NCI-H748 (cell line): ENCODE data around the gene UBE2G1.
"Not testable (repeated sequence)": the region's sequence is repeated elsewhere in the genome, so short reads cannot be mapped to it uniquely, and the experiment has no call there.

Experiments
- DNase-seq: peaks from one replicate; lab custom pipeline; 2025; ENCODE audit not compliant: unreplicated experiment; lab: John Stamatoyannopoulos, UW

The UBE2G1 gene

GRCh38 chr17:4366327-4367063 is at the start of gene UBE2G1:
Gene UBE2G1, minus strand, starts transcription at chr17:4366675. Its CDS starts 359 bp downstream, at chr17:4366316.
- DNase-seq: peak; percentile 99

- peak; percentile 90 for DNase-seq
These were observed 46.7 kb upstream of the UBE2G1 start for GRCh38 chr17:4412933-4413831.

GRCh38 chr17:4411201-4411600 is 44.7 kb upstream of the UBE2G1 start:
- DNase-seq: no peak

- DNase-seq: no peak
These were observed 43.2 kb upstream of the UBE2G1 start for GRCh38 chr17:4409659-4410058.

GRCh38 chr17:4407851-4408250 is 41.4 kb upstream of the UBE2G1 start:
- DNase-seq: no peak

- DNase-seq: no peak
These were observed 40.7 kb upstream of the UBE2G1 start for GRCh38 chr17:4407216-4407615.

GRCh38 chr17:4406386-4406785 is 39.9 kb upstream of the UBE2G1 start:
- DNase-seq: no peak

GRCh38 chr17:4405699-4406098 is 39.2 kb upstream of the UBE2G1 start:
- DNase-seq: no peak

- no peak for DNase-seq
These were observed 38.7 kb upstream of the UBE2G1 start for GRCh38 chr17:4405038-4405669.

GRCh38 chr17:4397840-4398239 is 31.4 kb upstream of the UBE2G1 start:
- no peak for DNase-seq

- no peak for DNase-seq
These were observed 28.6 kb upstream of the UBE2G1 start for GRCh38 chr17:4395111-4395478.

- no peak for DNase-seq
These were observed 28.0 kb upstream of the UBE2G1 start for GRCh38 chr17:4394208-4395110.

- no peak for DNase-seq
These were observed 27.3 kb upstream of the UBE2G1 start for GRCh38 chr17:4393806-4394205.

GRCh38 chr17:4389079-4389478 is 22.6 kb upstream of the UBE2G1 start:
- DNase-seq: no peak

GRCh38 chr17:4387137-4387536 is 20.7 kb upstream of the UBE2G1 start:
- DNase-seq: no peak

- no peak for DNase-seq
These were observed 19.9 kb upstream of the UBE2G1 start for GRCh38 chr17:4386406-4386805.

- no peak for DNase-seq
These were observed 15.5 kb upstream of the UBE2G1 start for GRCh38 chr17:4381690-4382671.

GRCh38 chr17:4378626-4379025 is 12.2 kb upstream of the UBE2G1 start:
- DNase-seq: no peak

- not testable (repeated sequence) for DNase-seq
These were observed 10.8 kb upstream of the UBE2G1 start for GRCh38 chr17:4377247-4377646.
